Gastroesophageal sphincter (tissue), 3 donors: ENCODE measurements around the gene B3GNT2.

Experiments used
- EP300 ChIP-seq: sonication (generic); formaldehyde crosslinking; IDR thresholded peaks from one replicate; pipeline ENCODE4 v1.6.1; 2017; ENCODE audit warnings: antibody characterized with exemption, mild to moderate bottlenecking
- POLR2AphosphoS5 ChIP-seq: sonication (generic); formaldehyde crosslinking; IDR thresholded peaks from one replicate; pipeline ENCODE4 v1.6.1; 2017; ENCODE audit warnings: antibody characterized with exemption
- TF ChIP-seq, protein P1 (sequence below), 4 experiments: fragments of 200-600 bp in 2 of 4; fragments of 450-650 bp in 2 of 4; sonication (generic) in 1 of 4; IDR thresholded peaks; one replicate each; pipeline ENCODE4 v1.5.1; 2017 to 2019; ENCODE audit warnings: antibody characterized with exemption in 4 of 4, mild to moderate bottlenecking in 2 of 4, moderate library complexity in 2 of 4

DNA sequence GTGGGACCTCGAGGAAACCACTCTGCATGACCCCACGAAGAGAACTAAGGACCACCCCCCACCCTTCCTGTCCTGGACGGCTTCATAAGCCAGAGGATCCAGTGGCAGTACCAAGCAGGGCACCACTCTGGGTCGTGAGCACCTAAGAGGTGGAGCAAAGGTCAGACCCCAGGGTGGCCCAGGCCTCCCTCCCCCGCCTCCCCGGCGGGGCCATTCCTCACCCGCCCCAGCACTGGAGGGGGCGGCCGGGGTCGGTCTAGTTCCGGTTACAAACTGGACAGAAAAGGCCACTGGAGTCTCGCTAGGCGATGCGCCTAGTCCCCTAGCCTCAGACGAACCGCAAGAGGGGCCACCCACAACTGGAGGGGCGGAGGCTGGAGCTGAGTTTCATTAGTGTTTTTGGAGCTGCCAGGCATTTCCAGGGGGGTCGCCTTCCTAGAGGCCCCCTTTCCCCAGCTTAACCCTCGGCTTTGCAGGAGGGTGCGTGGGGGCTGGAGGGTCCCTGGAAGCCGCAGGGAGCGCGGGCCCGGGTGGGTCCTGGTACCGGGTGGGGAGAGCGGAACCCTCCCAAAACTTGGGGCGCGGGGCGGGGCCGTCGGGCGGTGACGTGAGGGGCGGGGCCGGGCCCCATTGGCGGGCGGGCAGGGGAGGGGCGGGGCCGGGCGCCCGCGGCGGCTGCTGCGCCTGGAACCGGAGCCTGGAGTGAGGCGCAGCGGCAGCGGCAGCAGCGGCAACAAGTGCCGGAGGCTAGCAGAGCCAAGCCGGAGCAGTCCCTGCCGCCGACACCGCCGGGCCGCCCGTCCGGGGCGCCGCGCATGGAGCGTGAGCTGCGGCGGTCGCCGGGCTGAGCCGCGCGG is at the start of gene B3GNT2:
- no peak for TF ChIP-seq EP300
- TF ChIP-seq POLR2AphosphoS5, result peak; percentile 54
- TF ChIP-seq, protein P1, sequence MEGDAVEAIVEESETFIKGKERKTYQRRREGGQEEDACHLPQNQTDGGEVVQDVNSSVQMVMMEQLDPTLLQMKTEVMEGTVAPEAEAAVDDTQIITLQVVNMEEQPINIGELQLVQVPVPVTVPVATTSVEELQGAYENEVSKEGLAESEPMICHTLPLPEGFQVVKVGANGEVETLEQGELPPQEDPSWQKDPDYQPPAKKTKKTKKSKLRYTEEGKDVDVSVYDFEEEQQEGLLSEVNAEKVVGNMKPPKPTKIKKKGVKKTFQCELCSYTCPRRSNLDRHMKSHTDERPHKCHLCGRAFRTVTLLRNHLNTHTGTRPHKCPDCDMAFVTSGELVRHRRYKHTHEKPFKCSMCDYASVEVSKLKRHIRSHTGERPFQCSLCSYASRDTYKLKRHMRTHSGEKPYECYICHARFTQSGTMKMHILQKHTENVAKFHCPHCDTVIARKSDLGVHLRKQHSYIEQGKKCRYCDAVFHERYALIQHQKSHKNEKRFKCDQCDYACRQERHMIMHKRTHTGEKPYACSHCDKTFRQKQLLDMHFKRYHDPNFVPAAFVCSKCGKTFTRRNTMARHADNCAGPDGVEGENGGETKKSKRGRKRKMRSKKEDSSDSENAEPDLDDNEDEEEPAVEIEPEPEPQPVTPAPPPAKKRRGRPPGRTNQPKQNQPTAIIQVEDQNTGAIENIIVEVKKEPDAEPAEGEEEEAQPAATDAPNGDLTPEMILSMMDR (IDR thresholded peaks at IDR 0.05), result no peak
